GM18951 (cell line): ENCODE results near the gene POLA2.
"Not testable (repeated sequence)": the region's sequence is repeated elsewhere in the genome, so short reads cannot be mapped to it uniquely, and the experiment has no call there.

ENCODE experiments used
- POLR2A ChIP-seq: IDR thresholded peaks from 4 replicates; pipeline ENCODE4 v1.6.1; 2011; ENCODE audit warnings: mild to moderate bottlenecking; ENCODE audit not compliant: insufficient read length, insufficient read depth; ENCODE audit errors: extremely low read depth
- in situ Hi-C: fragments of 300-500 bp; cut with MboI; formaldehyde crosslinking; loops from one replicate; pipeline ENCODE4 v1.12.0; 2022; ENCODE audit warnings: low sequenced_read_pairs, mixed read lengths, inconsistent platforms; ENCODE audit not compliant: unreplicated experiment

POLA2 gene

DNA sequence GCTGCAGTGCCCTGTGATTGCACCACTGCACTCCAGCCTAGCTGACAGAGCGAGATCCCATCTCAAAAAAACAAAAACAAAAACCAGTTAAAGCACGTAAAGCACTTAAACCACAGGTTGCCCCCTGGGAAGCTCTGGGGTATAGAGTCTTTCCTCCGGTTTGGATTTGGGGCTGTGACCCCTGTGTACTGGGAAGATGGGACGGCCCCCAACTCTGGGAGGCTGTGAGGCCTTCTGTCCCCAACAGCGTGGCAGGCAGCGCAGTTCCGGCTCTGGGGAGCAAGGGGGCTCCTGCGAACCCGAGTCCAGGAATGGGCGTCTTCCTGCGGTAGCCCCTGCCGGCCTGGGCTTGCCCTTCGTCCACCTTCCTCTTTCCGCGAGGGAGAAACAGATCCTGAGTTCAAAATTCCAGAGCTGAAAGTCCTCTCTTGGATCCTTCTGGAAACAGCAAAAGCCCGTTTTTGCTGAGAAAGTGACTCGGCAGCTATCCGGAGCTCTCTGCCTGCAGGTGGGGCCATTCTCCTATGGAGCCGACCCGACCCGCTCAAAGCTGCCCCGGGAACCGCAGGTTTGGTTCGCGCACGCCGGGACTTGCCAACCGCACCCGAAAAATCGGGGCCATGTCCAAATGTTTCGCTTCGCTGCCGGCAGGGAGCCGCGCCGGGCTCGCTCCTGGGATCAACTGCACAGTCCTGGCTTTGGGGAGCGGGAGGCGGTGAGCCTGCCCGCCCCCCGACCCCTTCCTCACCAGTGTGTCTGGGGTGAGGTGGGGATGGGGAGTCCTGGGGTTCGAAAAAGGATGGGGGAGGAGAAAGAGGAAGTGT, 36.3 kb upstream of the POLA2 start:
- in situ Hi-C loops, result no loop called here

DNA sequence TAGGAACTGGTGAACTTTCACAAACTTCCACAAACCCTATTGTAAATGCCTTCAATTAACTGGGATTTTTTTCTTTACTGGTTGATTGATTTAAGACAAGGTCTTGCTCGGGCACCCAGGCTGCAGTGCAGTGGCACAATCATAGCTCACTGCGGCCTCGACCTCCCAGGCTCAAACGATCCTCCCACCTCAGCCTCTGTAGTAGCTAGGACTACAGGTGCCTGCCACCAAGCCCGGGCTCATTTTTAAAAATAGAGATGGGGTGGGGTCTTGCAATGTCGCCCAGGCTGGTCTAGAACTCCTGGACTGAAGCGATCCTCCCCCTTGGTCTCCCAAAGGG, 35.7 kb upstream of the POLA2 start:
- in situ Hi-C loops, result no loop called here
- TF ChIP-seq POLR2A, result no peak

More for the DNA sequence above, 36.3 kb upstream of the POLA2 start:
- TF ChIP-seq POLR2A, result peak; percentile 11

DNA sequence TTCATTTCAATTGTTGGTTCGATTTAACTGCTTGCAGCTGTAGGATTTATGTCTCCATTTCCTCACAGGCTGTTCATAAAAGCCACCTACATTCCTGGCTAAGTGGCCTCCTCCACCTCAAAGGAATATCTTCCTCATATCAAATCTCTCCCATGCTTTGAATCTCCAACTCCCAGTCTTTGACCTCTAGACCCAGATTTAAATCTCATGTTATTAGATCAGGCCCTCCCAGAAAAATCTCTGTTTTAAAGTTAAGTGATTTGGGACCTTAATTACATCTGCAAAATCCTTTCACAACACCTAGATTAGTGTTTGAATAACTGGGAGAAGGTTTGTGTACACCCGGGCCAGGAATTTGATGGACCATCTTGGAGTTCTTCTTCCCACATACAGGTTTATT, 33.9 kb upstream of the POLA2 start:
- no peak for TF ChIP-seq POLR2A
- in situ Hi-C loops, result no loop called here

DNA sequence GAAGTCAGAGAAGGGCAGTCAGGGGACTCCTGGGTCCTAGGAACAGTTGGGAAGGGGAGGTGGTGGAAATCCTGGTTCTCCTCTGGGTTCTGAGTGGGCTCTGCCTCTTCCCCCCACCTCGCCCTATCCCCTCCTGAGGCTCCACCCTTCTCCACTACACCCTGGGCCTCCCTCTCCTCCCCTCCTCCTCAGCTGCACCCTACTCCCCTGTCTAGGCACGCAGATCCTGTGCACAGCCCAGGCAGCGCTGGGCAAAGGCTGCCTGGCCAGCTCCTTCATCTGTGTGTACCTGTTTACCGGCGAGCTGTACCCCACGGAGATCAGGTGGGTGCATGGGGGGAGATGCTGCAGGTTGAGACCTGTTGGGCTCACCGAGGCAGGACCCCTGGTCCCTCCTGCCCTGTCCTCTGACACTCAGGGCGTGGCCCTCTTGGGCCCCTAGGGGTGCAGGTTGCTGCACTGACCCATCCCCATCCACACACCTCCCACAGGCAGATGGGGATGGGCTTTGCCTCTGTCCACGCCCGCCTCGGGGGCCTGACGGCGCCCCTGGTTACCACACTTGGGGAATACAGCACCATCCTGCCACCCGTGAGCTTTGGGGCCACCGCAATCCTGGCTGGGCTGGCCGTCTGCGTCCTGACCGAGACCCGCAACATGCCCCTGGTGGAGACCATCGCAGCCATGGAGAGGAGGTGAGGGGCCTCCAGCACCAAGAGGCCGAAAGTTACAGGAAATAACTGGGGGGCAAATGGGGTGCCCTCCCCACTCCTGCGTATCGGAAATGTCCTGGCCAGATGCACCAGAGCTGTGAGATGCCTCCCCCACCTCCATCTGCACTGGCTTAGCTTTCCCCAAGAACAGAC, 25.3 kb upstream of the POLA2 start:
- no peak for TF ChIP-seq POLR2A
- in situ Hi-C loops, result no loop called here

DNA sequence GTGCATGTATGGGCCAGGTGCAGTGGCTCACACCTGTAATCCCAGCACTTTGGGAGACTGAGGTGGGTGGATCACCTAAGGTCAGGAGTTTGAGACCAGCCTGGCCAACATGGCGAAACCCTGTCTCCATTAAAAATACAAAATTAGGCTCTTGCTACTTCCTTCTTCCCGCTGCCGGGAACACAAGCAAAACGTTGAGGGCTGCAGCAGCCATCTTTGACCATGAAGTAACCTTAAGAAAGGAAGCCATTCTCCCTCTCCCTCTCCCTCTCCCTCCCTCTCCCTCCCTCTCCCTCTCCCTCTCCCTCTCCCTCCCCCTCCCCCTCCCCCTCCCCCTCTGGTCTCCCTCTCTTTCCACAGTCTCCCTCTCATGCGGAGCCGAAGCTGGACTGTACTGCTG, 23.5 kb upstream of the POLA2 start:
- in situ Hi-C loops, result not testable (repeated sequence)

DNA sequence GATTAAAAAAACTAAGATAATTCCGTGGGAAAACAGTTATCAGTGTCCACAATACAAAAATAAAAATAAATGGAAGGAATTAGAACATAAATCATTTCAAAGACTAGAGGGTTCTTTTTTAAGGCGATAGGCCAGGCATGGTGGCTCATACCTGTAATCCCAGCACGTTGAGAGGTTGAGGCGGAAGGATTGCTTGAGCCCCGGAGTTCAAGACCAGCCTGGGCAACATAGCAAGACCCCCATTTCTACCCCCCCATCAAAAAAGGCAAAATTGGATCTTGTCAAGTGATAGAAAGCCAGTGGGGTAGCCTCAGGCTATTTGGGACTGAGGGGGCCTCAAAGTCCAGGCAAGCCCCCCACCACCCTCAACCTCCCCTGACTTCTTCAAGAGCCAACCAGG, 20.6 kb upstream of the POLA2 start:
- no peak for TF ChIP-seq POLR2A
- in situ Hi-C loops, result no loop called here

DNA sequence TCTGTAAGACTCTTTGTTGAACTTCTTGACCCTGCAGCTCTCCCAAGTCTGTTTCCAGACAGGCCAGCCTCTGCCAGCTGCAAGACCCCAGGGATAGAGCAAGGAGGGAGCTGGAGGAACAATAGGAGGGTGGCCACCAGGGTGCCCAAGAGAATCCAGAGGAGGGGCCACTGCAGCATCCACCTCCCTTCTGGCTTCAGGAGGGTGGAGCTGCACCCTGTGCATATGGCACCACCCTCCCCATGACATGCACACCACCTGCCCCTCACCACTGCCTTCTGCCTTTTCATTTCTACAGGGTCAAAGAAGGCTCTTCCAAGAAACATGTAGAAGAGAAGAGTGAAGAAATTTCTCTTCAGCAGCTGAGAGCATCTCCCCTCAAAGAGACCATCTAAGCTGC, 20.1 kb upstream of the POLA2 start:
- in situ Hi-C loops, result no loop called here

DNA sequence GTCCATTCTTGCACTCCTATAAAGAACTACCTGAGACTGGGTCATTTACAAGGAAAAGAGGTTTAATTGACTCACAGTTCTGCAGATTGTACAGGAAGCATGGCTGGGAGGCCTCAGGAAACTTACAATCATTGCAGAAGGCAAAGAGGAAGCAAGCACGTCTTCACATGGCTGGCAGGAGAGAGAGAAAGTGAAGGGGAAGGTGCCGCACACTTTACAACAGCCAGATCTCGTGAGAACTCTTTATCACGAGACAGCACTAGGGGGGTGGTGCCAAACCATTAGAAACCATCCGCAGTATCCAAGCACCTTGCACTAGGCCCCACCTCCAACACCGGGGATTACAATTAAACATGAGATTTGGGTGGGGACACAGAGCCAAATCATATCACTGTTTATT, 19.4 kb upstream of the POLA2 start:
- no peak for TF ChIP-seq POLR2A
- in situ Hi-C loops, result no loop called here

More for the DNA sequence above, 20.1 kb upstream of the POLA2 start:
- TF ChIP-seq POLR2A, result no peak

DNA sequence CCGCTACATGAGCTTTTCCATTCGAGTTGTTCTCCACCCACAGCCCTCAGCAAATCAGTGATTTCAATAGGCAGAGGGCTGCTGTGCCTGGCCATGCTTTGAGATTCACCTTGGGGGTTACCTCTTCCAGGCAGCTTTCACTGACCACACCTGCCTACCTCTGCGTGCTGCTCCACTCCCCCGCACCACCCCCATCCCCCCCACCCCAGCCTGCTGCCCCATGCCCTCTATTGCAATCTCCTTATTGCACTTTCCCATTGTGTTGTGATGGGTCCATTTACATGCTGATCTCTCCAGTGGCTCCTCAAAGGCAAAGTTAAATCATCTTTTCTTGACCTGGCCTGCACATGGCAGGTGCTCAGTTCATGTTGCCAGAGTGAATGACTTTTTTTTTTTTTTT, 18.0 kb upstream of the POLA2 start:
- in situ Hi-C loops, result no loop called here
- TF ChIP-seq POLR2A, result no peak

DNA sequence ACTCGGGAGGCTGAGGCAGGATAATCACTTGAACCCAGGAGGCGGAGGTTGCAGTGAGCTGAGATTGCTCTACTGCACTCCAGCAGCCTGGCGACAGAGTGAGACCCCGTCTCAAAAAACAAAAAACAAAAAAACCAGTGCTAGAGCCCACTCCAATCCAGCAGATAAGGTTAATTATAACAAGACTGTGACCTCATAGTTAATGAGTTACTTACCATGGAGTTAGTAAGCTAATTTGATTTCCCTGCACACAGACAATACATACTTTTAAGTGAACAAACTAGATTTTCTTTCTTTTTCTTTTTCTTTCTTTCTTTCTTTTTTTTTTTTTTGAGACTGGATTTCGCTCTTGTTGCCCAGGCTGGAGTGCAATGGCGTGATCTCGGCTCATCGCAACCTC, 16.7 kb upstream of the POLA2 start:
- in situ Hi-C loops, result not testable (repeated sequence)

DNA sequence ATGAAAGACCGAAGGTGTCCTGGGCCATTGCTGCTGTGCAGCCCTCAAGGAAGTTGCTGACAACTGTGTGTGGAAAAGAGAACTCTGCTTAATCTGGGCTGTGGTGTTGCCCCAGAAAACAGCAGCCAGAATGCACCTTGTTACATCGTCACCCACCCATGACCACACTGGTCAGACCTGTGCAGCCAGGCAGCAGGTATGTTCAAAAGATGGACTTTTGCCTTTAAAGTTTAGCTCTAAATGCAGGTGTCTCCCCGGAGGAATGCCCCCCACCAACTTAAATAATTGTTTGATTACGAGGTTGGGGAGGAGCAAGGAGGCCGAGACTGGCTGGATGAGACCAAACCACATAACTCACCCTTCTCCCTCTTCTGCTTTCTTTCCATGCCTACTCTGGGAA, 15.3 kb upstream of the POLA2 start:
- no peak for TF ChIP-seq POLR2A
- in situ Hi-C loops, result no loop called here

DNA sequence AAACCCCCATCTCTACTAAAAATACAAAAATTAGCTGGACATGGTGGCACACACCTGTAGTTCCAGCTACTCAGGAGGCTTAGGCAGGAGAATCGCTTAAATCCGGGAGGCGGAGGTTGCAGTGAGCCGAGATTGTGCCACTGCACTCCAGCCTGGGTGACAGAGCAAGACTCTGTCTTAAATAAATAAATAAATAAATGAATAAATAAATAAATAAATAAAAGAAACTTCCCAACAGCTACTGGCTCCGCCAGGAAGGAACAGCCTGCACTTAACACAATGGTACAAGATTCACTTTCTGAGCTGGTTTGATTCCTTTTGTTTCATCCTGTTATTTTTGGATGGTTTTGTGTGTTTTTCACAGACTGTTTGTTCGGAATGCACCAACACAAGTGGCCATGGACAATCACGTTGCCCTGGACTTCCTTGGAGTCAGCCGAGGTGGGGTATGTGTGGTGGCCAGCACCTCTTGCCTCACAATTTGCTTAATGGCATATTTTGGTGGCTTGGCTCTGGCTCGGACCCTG, 13.5 kb upstream of the POLA2 start:
- in situ Hi-C loops, result not testable (repeated sequence)

DNA sequence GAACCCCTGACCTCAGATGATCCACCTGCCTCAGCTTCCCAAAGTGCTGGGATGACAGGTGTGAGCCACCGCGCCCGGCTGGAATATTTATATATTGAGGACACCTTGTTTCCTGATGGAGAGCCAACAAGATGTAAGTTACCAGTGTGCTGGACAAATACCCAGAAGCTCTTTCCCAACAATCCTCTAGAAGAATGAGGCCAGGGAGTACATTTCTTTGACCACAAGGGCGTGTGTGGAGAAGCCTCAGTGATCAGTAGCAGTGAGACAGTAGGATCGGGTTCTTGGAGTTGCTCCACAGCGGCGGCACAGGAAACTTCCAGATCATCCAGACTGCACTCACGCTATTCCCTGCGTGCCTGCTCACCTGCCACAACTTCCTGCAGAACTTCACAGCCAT, 10.3 kb upstream of the POLA2 start:
- no peak for TF ChIP-seq POLR2A
- in situ Hi-C loops, result no loop called here

DNA sequence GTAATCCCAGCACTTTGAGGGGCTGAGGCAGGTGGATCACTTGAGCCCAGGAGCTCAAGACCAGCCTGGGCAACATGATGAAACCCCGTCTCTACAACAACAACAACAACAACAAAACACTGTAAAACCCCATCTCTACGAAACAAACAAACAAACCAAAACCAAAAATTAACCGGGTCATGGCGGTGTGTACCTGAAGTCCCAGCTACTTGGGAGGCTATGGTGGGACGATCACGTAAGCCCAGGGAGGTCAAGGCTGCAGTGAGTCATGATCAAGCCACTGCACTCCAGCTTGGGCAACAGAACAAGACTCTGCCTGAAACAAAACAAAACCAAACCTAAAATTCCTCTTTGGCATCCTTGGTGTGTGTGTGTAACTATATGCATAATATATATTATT, 7.0 kb upstream of the POLA2 start:
- TF ChIP-seq POLR2A, result no peak
- in situ Hi-C loops, result no loop called here
